GM19238 (cell line): ENCODE results near the gene CTSO.
"Not testable (repeated sequence)": the region's sequence is repeated elsewhere in the genome, so short reads cannot be mapped to it uniquely, and the experiment has no call there.

Experiments
- DNase-seq: peaks from one replicate; pipeline ENCODE4 v3.0.0; 2011; ENCODE audit warnings: low spot score; ENCODE audit not compliant: insufficient read length

Gene CTSO

GRCh38 chr4:155954939-155955338, 1.3 kb upstream of the CTSO start:
- no peak for DNase-seq

- no peak for DNase-seq
Observed at GRCh38 chr4:155954118-155954685, 536 bp upstream of the CTSO start.

GRCh38 chr4:155952501-155952901, 1.2 kb downstream of the CTSO start:
- DNase-seq: no peak

- DNase-seq: no peak
Observed at GRCh38 chr4:155950461-155950860, 3.2 kb downstream of the CTSO start.

- DNase-seq: no peak
Observed at GRCh38 chr4:155948541-155948940, 5.1 kb downstream of the CTSO start.

GRCh38 chr4:155946486-155946885, 7.2 kb downstream of the CTSO start:
- DNase-seq: no peak

GRCh38 chr4:155944516-155944915, 9.2 kb downstream of the CTSO start:
- no peak for DNase-seq

- DNase-seq: no peak
Observed at GRCh38 chr4:155943605-155944291, 9.9 kb downstream of the CTSO start.

GRCh38 chr4:155941820-155942219, 11.8 kb downstream of the CTSO start:
- no peak for DNase-seq

- DNase-seq: no peak
Observed at GRCh38 chr4:155941085-155941790, 12.4 kb downstream of the CTSO start.

- DNase-seq: no peak
Observed at GRCh38 chr4:155935389-155935986, 18.2 kb downstream of the CTSO start.

GRCh38 chr4:155934634-155935033, 19.0 kb downstream of the CTSO start:
- DNase-seq: not testable (repeated sequence)

- DNase-seq: no peak
Observed at GRCh38 chr4:155931634-155932033, 22.0 kb downstream of the CTSO start.

GRCh38 chr4:155930330-155930729, 23.3 kb downstream of the CTSO start:
- DNase-seq: no peak

GRCh38 chr4:155929833-155930232, 23.8 kb downstream of the CTSO start:
- no peak for DNase-seq

- DNase-seq: no peak
Observed at GRCh38 chr4:155924637-155925036, 29.0 kb downstream of the CTSO start.

GRCh38 chr4:155921597-155921996, 32.1 kb downstream of the CTSO start:
- DNase-seq: no peak

GRCh38 chr4:155914782-155915181, 38.9 kb downstream of the CTSO start:
- no peak for DNase-seq

GRCh38 chr4:155911905-155912304, 41.8 kb downstream of the CTSO start:
- DNase-seq: no peak

- DNase-seq: no peak
Observed at GRCh38 chr4:155909615-155910226, 43.9 kb downstream of the CTSO start.

- no peak for DNase-seq
Observed at GRCh38 chr4:155908187-155909139, 45.2 kb downstream of the CTSO start.
